ENCODE data around the gene C11orf52. TPM values are rescaled to one million over a fixed set of nuclear protein-coding genes. Genes with fewer than 3 reads are reported as not detected.
"Not testable (repeated sequence)": the region's sequence is repeated elsewhere in the genome, so short reads cannot be mapped to it uniquely, and the experiment has no call there.

C11orf52 gene
- total RNA-seq, 1 experiment from 2014 or later, result 4.0 TPM

- no CpG with 5 or more reads among the region's 5 CpGs for WGBS (ENCODE audit: extremely low coverage, insufficient read length, low lambda C conversion rate)
- no peak overlapping the region for H3K56ac ChIP-seq (ENCODE audit: insufficient read length, low read depth, low read length)
Observed at GRCh38 chr11:111882202-111882601, 36.5 kb upstream of the C11orf52 start.

GRCh38 chr11:111885053-111885452 is 33.7 kb upstream of the C11orf52 start:
- H2BK5ac ChIP-seq (ENCODE audit: insufficient read length, low read length); H3K23me2 ChIP-seq (ENCODE audit: insufficient read length, low read depth, low read length, poor library complexity, severe bottlenecking); H2BK20ac ChIP-seq (ENCODE audit: low read depth, low read length, poor library complexity, severe bottlenecking); H3K4me2 ChIP-seq (ENCODE audit: insufficient read depth, insufficient read length, low read length); H4K91ac ChIP-seq (ENCODE audit: insufficient read length, low read depth, low read length); H3K14ac ChIP-seq (ENCODE audit: insufficient read depth, low read length); H3K4me1 ChIP-seq (ENCODE audit: insufficient read depth, low read length); H3K27me3 Mint-ChIP-seq (ENCODE audit: low read depth); DNase-seq; H3K27ac Mint-ChIP-seq; H3K36me3 Mint-ChIP-seq (ENCODE audit: insufficient read depth in 1 of 3, low read depth in 3 of 3); H3K56ac ChIP-seq (ENCODE audit: insufficient read length, low read depth, low read length); H2BK120ac ChIP-seq (ENCODE audit: low read depth, low read length, poor library complexity, severe bottlenecking); H3K27me3 ChIP-seq (ENCODE audit: insufficient read depth, low read length); H3K9me3 Mint-ChIP-seq; H3K79me2 ChIP-seq (ENCODE audit: insufficient read depth, low read length); H3K4me3 Mint-ChIP-seq; H2AK5ac ChIP-seq (ENCODE audit: insufficient read length, low read length); H3K9ac ChIP-seq (ENCODE audit: extremely low read depth, insufficient read length, low read length); H3K79me1 ChIP-seq (ENCODE audit: insufficient read depth, low read depth, low read length, poor library complexity, severe bottlenecking); H3K4me1 Mint-ChIP-seq; H3K18ac ChIP-seq (ENCODE audit: insufficient read length, low read depth, low read length); H3T11ph ChIP-seq (ENCODE audit: low read length); H2BK15ac ChIP-seq (ENCODE audit: low read depth, low read length); H3K9me3 ChIP-seq (ENCODE audit: control insufficient read depth, low read depth, low read length); H2AFZ ChIP-seq (ENCODE audit: low read length); H4K20me1 ChIP-seq (ENCODE audit: control insufficient read depth, insufficient read depth, insufficient read length); H3K4ac ChIP-seq (ENCODE audit: low read depth, low read length); H4K8ac ChIP-seq (replicated peaks; ENCODE audit: insufficient read length, low read depth, low read length); H3K27ac ChIP-seq (ENCODE audit: insufficient read length, low read depth, low read length); H4K5ac ChIP-seq (ENCODE audit: insufficient read length, low read depth, low read length); H2BK12ac ChIP-seq (ENCODE audit: insufficient read length, low read depth, low read length); H3K23ac ChIP-seq (ENCODE audit: insufficient read length, low read depth, low read length): not testable (repeated sequence)
- WGBS (ENCODE audit: extremely low coverage, insufficient read length, low lambda C conversion rate), result no CpG with 5 or more reads among the region's 4 CpGs

More at GRCh38 chr11:111882202-111882601, 36.5 kb upstream of the C11orf52 start:
- Histone ChIP-seq H3K27ac (ENCODE audit: insufficient read length, low read depth, low read length) (no peak overlapping the region), H4K20me1 (ENCODE audit: control insufficient read depth, insufficient read depth, insufficient read length) (no peaks in the 10 kb centered on the region), H3K18ac (ENCODE audit: insufficient read length, low read depth, low read length) (no peak overlapping the region), H4K5ac (ENCODE audit: insufficient read length, low read depth, low read length) (no peak overlapping the region), H3K23me2 (ENCODE audit: insufficient read length, low read depth, low read length, poor library complexity, severe bottlenecking) (peaks cover 9% of the 10 kb centered on the region), H3T11ph (ENCODE audit: low read length) (no peak overlapping the region), H4K91ac (ENCODE audit: insufficient read length, low read depth, low read length) (no peak overlapping the region), H3K79me2 (ENCODE audit: insufficient read depth, low read length) (no peaks in the 10 kb centered on the region), H2BK120ac (ENCODE audit: low read depth, low read length, poor library complexity, severe bottlenecking) (no peak overlapping the region), H3K4me2 (ENCODE audit: insufficient read depth, insufficient read length, low read length) (no peak overlapping the region), H3K27me3 (ENCODE audit: insufficient read depth, low read length) (no peaks in the 10 kb centered on the region), H2AFZ (ENCODE audit: low read length) (no peak overlapping the region), H2BK15ac (ENCODE audit: low read depth, low read length) (no peak overlapping the region), H3K4me1 (ENCODE audit: insufficient read depth, low read length) (no peaks in the 10 kb centered on the region; the same call in 1 of the 2 replicates), H3K9ac (ENCODE audit: extremely low read depth, insufficient read length, low read length) (no peak overlapping the region), H3K9me3 (ENCODE audit: control insufficient read depth, low read depth, low read length) (no peaks in the 10 kb centered on the region), H4K8ac (replicated peaks; ENCODE audit: insufficient read length, low read depth, low read length) (no peak overlapping the region), H3K14ac (ENCODE audit: insufficient read depth, low read length) (no peak overlapping the region), H2AK5ac (ENCODE audit: insufficient read length, low read length) (no peak overlapping the region), H3K23ac (ENCODE audit: insufficient read length, low read depth, low read length) (no peak overlapping the region), H2BK5ac (ENCODE audit: insufficient read length, low read length) (no peak overlapping the region), H2BK20ac (ENCODE audit: low read depth, low read length, poor library complexity, severe bottlenecking) (no peak overlapping the region), H3K4ac (ENCODE audit: low read depth, low read length) (no peak overlapping the region), H2BK12ac (ENCODE audit: insufficient read length, low read depth, low read length) (no peak overlapping the region), H3K79me1 (ENCODE audit: insufficient read depth, low read depth, low read length, poor library complexity, severe bottlenecking) (no peaks in the 10 kb centered on the region)
- Mint-ChIP-seq H3K27ac (no peak overlapping the region), H3K27me3 (ENCODE audit: low read depth) (no peaks in the 10 kb centered on the region), H3K36me3 (ENCODE audit: insufficient read depth in 1 of 3, low read depth in 3 of 3) (no peaks in the 10 kb centered on the region), H3K9me3 (no peaks in the 10 kb centered on the region), H3K4me3 (no peak overlapping the region), H3K4me1 (peaks cover 5 to 10% of the 10 kb centered on the region in 2 experiments)
- TF ChIP-seq CTCF (conservative IDR thresholded peaks at IDR 0.05), result no peak
- DNase-seq, result no peak

All from H9 (cell line).